DND-41 (cell line): ENCODE data around the gene HDDC2.

Source experiments
- ATAC-seq: fragments of 200-7000 bp; cut with Tn5 transposase; 3 replicates; pipeline ENCODE4 v1.9.1; 2021; ENCODE audit warnings: low read depth; ENCODE audit not compliant: insufficient read depth
- DNase-seq: peaks from one replicate; pipeline ENCODE4 v3.0.0-alpha.2; 2020
- H2AFZ ChIP-seq: 2 replicates; pipeline ENCODE4 v1.6.0; 2012; ENCODE audit warnings: low read depth, low read length
- H3K27ac ChIP-seq: 2 replicates; pipeline ENCODE4 v1.5.1; 2012; ENCODE audit warnings: low read length, inconsistent platforms
- H3K27me3 ChIP-seq: fragments of 200-600 bp; sonication (generic); 2 replicates; pipeline ENCODE4 v1.6.0; 2012; ENCODE audit warnings: low read length, mild to moderate bottlenecking, inconsistent platforms; ENCODE audit not compliant: insufficient read depth, poor library complexity
- H3K36me3 ChIP-seq: 2 replicates; pipeline ENCODE4 v1.5.1; 2012; ENCODE audit warnings: low read length, inconsistent platforms; ENCODE audit not compliant: insufficient read depth
- H3K4me1 ChIP-seq: 2 replicates; pipeline ENCODE4 v1.5.1; 2012; ENCODE audit warnings: mild to moderate bottlenecking, low read length; ENCODE audit not compliant: insufficient read depth
- H3K4me2 ChIP-seq: 2 replicates; pipeline ENCODE4 v1.6.0; 2012; ENCODE audit warnings: mild to moderate bottlenecking, moderate library complexity, low read length, inconsistent platforms; ENCODE audit not compliant: insufficient read depth
- H3K4me3 ChIP-seq, 2 experiments: fragments of 200-600 bp in 1 of 2; shearing (Covaris generic) in 1 of 2; 2 replicates each; pipeline ENCODE4 v1.5.1; 2012 to 2016; ENCODE audit warnings: inconsistent platforms in 2 of 2, low read length in 2 of 2, mild to moderate bottlenecking in 2 of 2, low read depth in 1 of 2, moderate library complexity in 1 of 2
- H3K79me2 ChIP-seq: 2 replicates; pipeline ENCODE4 v1.6.0; 2012; ENCODE audit warnings: low read length, inconsistent platforms; ENCODE audit not compliant: insufficient read depth
- H3K9ac ChIP-seq: 2 replicates; pipeline ENCODE4 v1.6.0; 2012; ENCODE audit warnings: low read depth, mild to moderate bottlenecking, inconsistent platforms, low read length, moderate library complexity
- H3K9me3 ChIP-seq: 2 replicates; pipeline ENCODE4 v1.5.1; 2012; ENCODE audit warnings: low read length, moderate library complexity, mild to moderate bottlenecking, inconsistent platforms; ENCODE audit not compliant: insufficient read depth, severe bottlenecking
- H4K20me1 ChIP-seq: 2 replicates; pipeline ENCODE4 v1.6.0; 2012; ENCODE audit warnings: low read length; ENCODE audit not compliant: insufficient read depth
- CTCF ChIP-seq: IDR thresholded peaks from 2 replicates; pipeline ENCODE4 v1.5.1; 2012; ENCODE audit warnings: borderline replicate concordance, low read length, moderate library complexity, mild to moderate bottlenecking; ENCODE audit not compliant: poor library complexity, severe bottlenecking; ENCODE audit errors: extremely low read depth
- EZH2 ChIP-seq: IDR thresholded peaks from 3 replicates; pipeline ENCODE4 v1.6.1; 2012; ENCODE audit warnings: borderline replicate concordance, low read depth, mild to moderate bottlenecking, moderate library complexity, low read length, inconsistent platforms; ENCODE audit not compliant: severe bottlenecking

The HDDC2 gene

GRCh38 chr6:125268765-125269164, 33.0 kb downstream of the HDDC2 start:
- H2AFZ ChIP-seq, result no peak overlapping the region
- H3K27me3 ChIP-seq, result no peaks in the 10 kb centered on the region
- DNase-seq, result no peak
- no peaks in the 10 kb centered on the region for H4K20me1 ChIP-seq
- H3K4me2 ChIP-seq, result no peak overlapping the region
- H3K4me3 ChIP-seq, result no peak overlapping the region
- H3K9ac ChIP-seq, result no peak overlapping the region
- no peak overlapping the region for H3K27ac ChIP-seq
- no peaks in the 10 kb centered on the region for H3K9me3 ChIP-seq
- no peak for TF ChIP-seq CTCF
- TF ChIP-seq EZH2, result no peak
- H3K36me3 ChIP-seq, result peaks cover 29% of the 10 kb centered on the region
- H3K4me1 ChIP-seq, result no peaks in the 10 kb centered on the region
- H3K79me2 ChIP-seq, result no peaks in the 10 kb centered on the region
- no peak for ATAC-seq

DNA sequence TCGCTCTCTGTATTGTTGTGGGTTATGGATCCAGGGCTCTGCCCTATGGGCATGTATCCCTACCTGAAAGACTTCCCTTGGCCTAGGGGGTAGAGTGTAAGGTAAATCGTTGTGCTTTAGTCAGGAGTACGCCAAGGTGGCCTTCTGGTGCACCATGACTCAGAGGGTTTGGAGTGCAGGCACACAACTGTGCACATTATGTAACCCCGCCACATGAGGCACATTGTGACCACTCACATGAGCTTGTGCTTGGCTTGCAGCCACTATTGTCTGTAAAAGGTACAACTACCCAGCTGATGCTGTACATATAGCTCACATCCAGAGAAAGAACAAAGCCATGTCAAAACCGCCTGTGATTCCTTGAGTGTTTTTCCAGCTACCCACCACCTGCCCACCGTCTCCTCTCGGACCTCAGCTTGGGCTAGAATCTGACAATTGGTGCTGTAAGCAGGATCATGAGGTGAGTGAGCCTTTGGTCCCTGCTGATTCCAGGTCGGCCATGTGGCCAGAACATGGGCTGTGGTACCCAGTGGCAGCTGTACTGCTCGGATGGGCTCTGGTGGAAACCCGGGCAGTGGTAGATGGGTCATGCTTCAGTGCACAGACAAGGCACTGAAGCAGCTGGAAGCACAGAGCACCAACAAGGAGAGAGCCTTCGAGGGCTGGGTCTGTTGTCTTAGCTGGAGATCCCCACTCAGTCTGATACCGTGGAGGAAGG, 33.8 kb downstream of the HDDC2 start:
- H3K36me3 ChIP-seq, result peaks cover 21% of the 10 kb centered on the region
- DNase-seq, result no peak
- H3K27ac ChIP-seq, result no peak overlapping the region
- H3K79me2 ChIP-seq, result no peaks in the 10 kb centered on the region
- no peak overlapping the region for H2AFZ ChIP-seq
- no peak overlapping the region for H3K4me3 ChIP-seq
- ATAC-seq, result 0 out of 3 replicates have a peak, but pooled peaks have one; percentile 22
- no peaks in the 10 kb centered on the region for H4K20me1 ChIP-seq
- no peaks in the 10 kb centered on the region for H3K27me3 ChIP-seq
- no peaks in the 10 kb centered on the region for H3K9me3 ChIP-seq
- H3K4me2 ChIP-seq, result no peak overlapping the region
- no peak overlapping the region for H3K9ac ChIP-seq
- TF ChIP-seq CTCF (no peak), EZH2 (no peak)
- no peaks in the 10 kb centered on the region for H3K4me1 ChIP-seq

GRCh38 chr6:125264476-125264875, 37.3 kb downstream of the HDDC2 start:
- no peaks in the 10 kb centered on the region for H4K20me1 ChIP-seq
- H2AFZ ChIP-seq, result no peak overlapping the region
- no peak overlapping the region for H3K27ac ChIP-seq
- H3K36me3 ChIP-seq, result no peaks in the 10 kb centered on the region
- no peak for DNase-seq
- H3K27me3 ChIP-seq, result no peaks in the 10 kb centered on the region
- no peak overlapping the region for H3K9ac ChIP-seq
- no peaks in the 10 kb centered on the region for H3K4me1 ChIP-seq
- TF ChIP-seq EZH2 (no peak), CTCF (no peak)
- ATAC-seq, result no peak
- no peaks in the 10 kb centered on the region for H3K9me3 ChIP-seq
- H3K4me3 ChIP-seq, result no peak overlapping the region
- no peak overlapping the region for H3K4me2 ChIP-seq
- no peaks in the 10 kb centered on the region for H3K79me2 ChIP-seq
